Upper lobe of right lung (tissue), 1 donor: ENCODE measurements around the gene ZBTB43. TPM values are rescaled to one million over a fixed set of nuclear protein-coding genes. Genes with fewer than 3 reads are reported as not detected.
"Not testable (repeated sequence)": the region's sequence is repeated elsewhere in the genome, so short reads cannot be mapped to it uniquely, and the experiment has no call there.

Source experiments
- ATAC-seq: fragments of 200-7000 bp; cut with Tn5 transposase; one replicate; pipeline ENCODE4 v1.9.1; 2020; ENCODE audit warnings: mild to moderate bottlenecking, moderate library complexity
- DNase-seq: peaks from one replicate; pipeline ENCODE4 v3.0.0-alpha.2; 2020
- H3K27ac ChIP-seq: fragments of 200-600 bp; one replicate; pipeline ENCODE4 v1.8.0; 2022
- H3K27me3 ChIP-seq: fragments of 200-600 bp; one replicate; pipeline ENCODE4 v1.8.0; 2022; ENCODE audit warnings: mild to moderate bottlenecking
- H3K36me3 ChIP-seq: fragments of 200-600 bp; one replicate; pipeline ENCODE4 v1.8.0; 2022
- H3K4me1 ChIP-seq: fragments of 200-600 bp; one replicate; pipeline ENCODE4 v1.8.0; 2022
- H3K4me3 ChIP-seq: fragments of 200-600 bp; one replicate; pipeline ENCODE4 v1.8.0; 2022; ENCODE audit warnings: mild to moderate bottlenecking
- H3K9me3 ChIP-seq: fragments of 200-600 bp; one replicate; pipeline ENCODE4 v1.8.0; 2022
- CTCF ChIP-seq: fragments of 200-600 bp; IDR thresholded peaks from one replicate; pipeline ENCODE4 v1.8.0; 2022; ENCODE audit warnings: antibody characterized with exemption
- intact Hi-C: fragments of 100-400 bp; cut with DNase I; formaldehyde crosslinking; loops from one replicate; pipeline ENCODE4 v1.11.0; 2022
- total RNA-seq: library from RNA; stranded (reverse); fragmentation: NEBNext Ultra II Directional; extraction: Animal tissue kit (Norgen Biotek cat#: 25700); gene quantifications from one replicate; pipeline ENCODE4 v1.2.1, GENCODE V29; 2021
- donor health status: DM: no; HTN: yes; CAD: no; lungs with severe emphysema.

ZBTB43 gene
- total RNA-seq, 1 donor from 2014 or later = 24.9 TPM

DNA sequence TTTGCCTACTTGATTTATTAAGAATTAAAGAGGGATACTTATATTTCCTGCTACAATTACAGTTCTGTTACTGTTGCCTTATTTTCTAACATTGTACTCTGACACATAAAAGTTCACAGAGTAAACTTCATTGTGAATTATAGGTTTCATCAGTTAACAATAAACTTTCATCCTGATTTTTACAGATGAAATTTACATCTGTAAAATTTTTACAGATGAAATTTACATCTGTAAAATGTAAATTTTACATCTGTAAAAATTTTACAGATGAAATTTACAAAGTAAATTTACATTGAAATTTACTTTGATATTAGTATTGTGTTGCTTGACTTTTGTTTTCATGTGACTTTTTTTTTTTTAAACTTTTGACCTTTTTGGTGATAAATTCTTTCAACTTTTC, 9.3 kb downstream of the ZBTB43 start:
- no peak overlapping the region for H3K27ac ChIP-seq
- peaks cover 3% of the 10 kb centered on the region for H3K4me1 ChIP-seq
- H3K27me3 ChIP-seq = no peaks in the 10 kb centered on the region
- ATAC-seq = no peak
- peaks cover 18% of the 10 kb centered on the region for H3K9me3 ChIP-seq
- H3K36me3 ChIP-seq = peaks cover 46% of the 10 kb centered on the region
- intact Hi-C loops = no loop called here
- TF ChIP-seq CTCF = no peak
- no peak overlapping the region for H3K4me3 ChIP-seq
- no peak for DNase-seq

- DNase-seq, H3K27me3 ChIP-seq, ATAC-seq, H3K4me3 ChIP-seq, H3K4me1 ChIP-seq, H3K27ac ChIP-seq, intact Hi-C loops: not testable (repeated sequence)
- H3K36me3 ChIP-seq = peaks cover 17% of the 10 kb centered on the region
- H3K9me3 ChIP-seq = peaks cover 18% of the 10 kb centered on the region
Observed at GRCh38 chr9:126817615-126818014, 12.8 kb downstream of the ZBTB43 start.

- intact Hi-C loops = no loop called here
- no peak overlapping the region for H3K4me3 ChIP-seq
- peaks cover 15% of the 10 kb centered on the region for H3K36me3 ChIP-seq
- TF ChIP-seq CTCF = no peak
- H3K27me3 ChIP-seq = no peaks in the 10 kb centered on the region
- DNase-seq (no peak), ATAC-seq (no peak)
- no peak overlapping the region for H3K27ac ChIP-seq
- no peaks in the 10 kb centered on the region for H3K4me1 ChIP-seq
- peaks cover 18% of the 10 kb centered on the region for H3K9me3 ChIP-seq
Observed at GRCh38 chr9:126818482-126818881, 13.6 kb downstream of the ZBTB43 start.

- intact Hi-C loops = no loop called here
- Histone ChIP-seq H3K4me1 (no peaks in the 10 kb centered on the region), H3K27me3 (no peaks in the 10 kb centered on the region), H3K4me3 (no peak overlapping the region), H3K27ac (no peak overlapping the region), H3K9me3 (peaks cover 12% of the 10 kb centered on the region), H3K36me3 (peaks cover 15% of the 10 kb centered on the region)
- TF ChIP-seq CTCF = no peak
- DNase-seq (no peak), ATAC-seq (no peak)
Observed at GRCh38 chr9:126819482-126819881, 14.6 kb downstream of the ZBTB43 start.

- intact Hi-C loops = no loop called here
Observed at GRCh38 chr9:126822278-126822677, 17.4 kb downstream of the ZBTB43 start.

DNA sequence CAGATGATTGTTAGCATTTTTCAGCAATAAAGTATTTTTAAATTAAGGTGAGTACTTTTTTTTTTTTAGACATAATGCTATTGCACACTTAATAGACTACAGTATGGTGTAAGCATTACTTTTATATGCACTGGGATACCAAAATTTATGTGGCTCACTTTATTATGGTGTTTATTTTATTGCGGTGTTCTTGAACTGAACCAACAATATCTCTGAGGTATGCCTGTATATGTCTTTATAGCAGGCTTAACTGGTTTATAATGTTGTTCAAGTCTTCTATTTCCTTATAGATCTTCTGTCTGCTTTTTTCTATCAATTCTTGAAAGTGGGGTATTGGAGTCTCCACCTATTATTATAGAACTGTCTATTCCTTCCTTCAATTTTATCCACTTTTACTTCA, 18.0 kb downstream of the ZBTB43 start:
- ATAC-seq (no peak), DNase-seq (no peak)
- Histone ChIP-seq H3K27me3 (no peaks in the 10 kb centered on the region), H3K4me1 (no peaks in the 10 kb centered on the region), H3K36me3 (peaks cover 8% of the 10 kb centered on the region), H3K9me3 (peaks cover 5% of the 10 kb centered on the region), H3K4me3 (no peak overlapping the region), H3K27ac (no peak overlapping the region)
- intact Hi-C loops = no loop called here
- TF ChIP-seq CTCF = no peak

More at GRCh38 chr9:126822278-126822677, 17.4 kb downstream of the ZBTB43 start:
- H3K9me3 ChIP-seq = peaks cover 5% of the 10 kb centered on the region
- H3K27ac ChIP-seq = no peak overlapping the region
- no peak for TF ChIP-seq CTCF
- H3K36me3 ChIP-seq = peaks cover 8% of the 10 kb centered on the region
- no peak for ATAC-seq
- DNase-seq = no peak
- H3K4me3 ChIP-seq = no peak overlapping the region
- H3K4me1 ChIP-seq = no peaks in the 10 kb centered on the region
- no peaks in the 10 kb centered on the region for H3K27me3 ChIP-seq

GRCh38 chr9:126824052-126824451, 19.2 kb downstream of the ZBTB43 start:
- H3K27ac ChIP-seq, H3K9me3 ChIP-seq, H3K4me3 ChIP-seq, DNase-seq, H3K27me3 ChIP-seq, intact Hi-C loops, H3K36me3 ChIP-seq, ATAC-seq, H3K4me1 ChIP-seq: not testable (repeated sequence)
